ENCODE measurements around the gene TMA7.

- TF ChIP-seq POLR2A (IDR thresholded peaks at IDR 0.05): no peak
- TF ChIP-seq CTCF (IDR thresholded peaks at IDR 0.05): no peak
Measured at GRCh38 chr3:48415251-48415953, 24.7 kb upstream of the TMA7 start.

Measured in uterus (tissue), 2 donors.